Measurements from ENCODE around the gene TLE1.

Gene TLE1

GRCh38 chr9:81656004-81656403 is 33.3 kb downstream of the TLE1 start:
- Histone ChIP-seq H3K9me3 (ENCODE audit: control insufficient read depth, low read length) (no peaks in the 10 kb centered on the region), H3K79me1 (replicated peaks; ENCODE audit: low read length, poor library complexity, severe bottlenecking) (peaks cover 20% of the 10 kb centered on the region), H2BK12ac (ENCODE audit: low read length in 2 of 2) (no peak overlapping the region), H3K27me3 (ENCODE audit: control insufficient read depth in 1 of 2, insufficient read depth in 1 of 2, low read length in 2 of 2) (no peaks in the 10 kb centered on the region), H2AFZ (ENCODE audit: low read depth, low read length) (no peak overlapping the region), H3K36me3 (ENCODE audit: control insufficient read depth in 1 of 2, insufficient read depth in 2 of 2, low read depth in 1 of 2, low read length in 2 of 2) (peaks cover 0 to 25% of the 10 kb centered on the region in 2 experiments), H3K9ac (ENCODE audit: low read length) (no peak overlapping the region), H3K4me3 (ENCODE audit: insufficient read depth in 1 of 2, low read depth in 1 of 2, low read length in 2 of 2) (no peak overlapping the region), H2BK5ac (ENCODE audit: low read depth, low read length, poor library complexity, severe bottlenecking) (no peak overlapping the region), H4K91ac (ENCODE audit: low read length) (no peak overlapping the region), H2BK120ac (ENCODE audit: low read depth, low read length) (no peak overlapping the region), H3K4ac (ENCODE audit: low read depth in 1 of 2, low read length in 2 of 2) (no peak overlapping the region), H4K8ac (ENCODE audit: low read length) (no peak overlapping the region), H2BK15ac (ENCODE audit: low read depth, poor library complexity, severe bottlenecking) (no peak overlapping the region), H3K18ac (ENCODE audit: low read depth in 1 of 2, low read length in 2 of 2) (peak overlapping the region in 1 of 2 experiments; percentile 27), H3K23ac (ENCODE audit: low read length in 2 of 2) (no peak overlapping the region), H2AK5ac (ENCODE audit: low read length, severe bottlenecking) (no peak overlapping the region), H3K14ac (ENCODE audit: low read length in 2 of 2) (no peak overlapping the region), H3K4me1 (ENCODE audit: control insufficient read depth, insufficient read depth, low read depth, low read length) (no peaks in the 10 kb centered on the region), H3K27ac (ENCODE audit: low read length, poor library complexity, severe bottlenecking) (no peak overlapping the region), H3K4me2 (ENCODE audit: low read length, poor library complexity, severe bottlenecking) (no peak overlapping the region)
- DNase-seq: no peak
- no CpG with 5 or more reads among the region's 3 CpGs for WGBS

- no peak overlapping the region for H3K23ac ChIP-seq (ENCODE audit: low read length in 2 of 2)
- no peaks in the 10 kb centered on the region for H3K27me3 ChIP-seq (ENCODE audit: control insufficient read depth in 1 of 2, insufficient read depth in 1 of 2, low read length in 2 of 2)
- no peak overlapping the region for H2BK15ac ChIP-seq (ENCODE audit: low read depth, poor library complexity, severe bottlenecking)
- no peaks in the 10 kb centered on the region for H3K9me3 ChIP-seq (ENCODE audit: control insufficient read depth, low read length)
- H3K4me1 ChIP-seq (ENCODE audit: control insufficient read depth, insufficient read depth, low read depth, low read length): no peaks in the 10 kb centered on the region
- H3K14ac ChIP-seq (ENCODE audit: low read length in 2 of 2): no peak overlapping the region
- WGBS: 78% methylated on average over 3 of the region's 3 CpGs
- H2BK120ac ChIP-seq (ENCODE audit: low read depth, low read length): no peak overlapping the region
- no peak overlapping the region for H4K91ac ChIP-seq (ENCODE audit: low read length)
- no peak overlapping the region for H4K8ac ChIP-seq (ENCODE audit: low read length)
- peaks cover 3 to 47% of the 10 kb centered on the region in 2 experiments for H3K36me3 ChIP-seq (ENCODE audit: control insufficient read depth in 1 of 2, insufficient read depth in 2 of 2, low read depth in 1 of 2, low read length in 2 of 2)
- H3K18ac ChIP-seq (ENCODE audit: low read depth in 1 of 2, low read length in 2 of 2): no peak overlapping the region
- H2BK12ac ChIP-seq (ENCODE audit: low read length in 2 of 2): no peak overlapping the region
- no peak overlapping the region for H3K4me2 ChIP-seq (ENCODE audit: low read length, poor library complexity, severe bottlenecking)
- no peak overlapping the region for H2BK5ac ChIP-seq (ENCODE audit: low read depth, low read length, poor library complexity, severe bottlenecking)
- no peak overlapping the region for H3K9ac ChIP-seq (ENCODE audit: low read length)
- no peak overlapping the region for H2AK5ac ChIP-seq (ENCODE audit: low read length, severe bottlenecking)
- no peak for DNase-seq
- no peak overlapping the region for H3K27ac ChIP-seq (ENCODE audit: low read length, poor library complexity, severe bottlenecking)
- H3K4me3 ChIP-seq (ENCODE audit: insufficient read depth in 1 of 2, low read depth in 1 of 2, low read length in 2 of 2): no peak overlapping the region
- H3K79me1 ChIP-seq (replicated peaks; ENCODE audit: low read length, poor library complexity, severe bottlenecking): peaks cover 13% of the 10 kb centered on the region
- H3K4ac ChIP-seq (ENCODE audit: low read depth in 1 of 2, low read length in 2 of 2): no peak overlapping the region
- H2AFZ ChIP-seq (ENCODE audit: low read depth, low read length): no peak overlapping the region
Measured at GRCh38 chr9:81653240-81653639, 36.1 kb downstream of the TLE1 start.

GRCh38 chr9:81652058-81652687 is 37.2 kb downstream of the TLE1 start:
- Histone ChIP-seq H2BK120ac (ENCODE audit: low read depth, low read length) (no peak overlapping the region), H3K4me1 (ENCODE audit: control insufficient read depth, insufficient read depth, low read depth, low read length) (peaks cover 2% of the 10 kb centered on the region), H3K18ac (ENCODE audit: low read depth in 1 of 2, low read length in 2 of 2) (no peak overlapping the region), H3K9ac (ENCODE audit: low read length) (no peak overlapping the region), H3K23ac (ENCODE audit: low read length in 2 of 2) (no peak overlapping the region), H3K4me2 (ENCODE audit: low read length, poor library complexity, severe bottlenecking) (no peak overlapping the region), H3K4ac (ENCODE audit: low read depth in 1 of 2, low read length in 2 of 2) (no peak overlapping the region), H4K91ac (ENCODE audit: low read length) (no peak overlapping the region), H3K27ac (ENCODE audit: low read length, poor library complexity, severe bottlenecking) (no peak overlapping the region), H4K8ac (ENCODE audit: low read length) (no peak overlapping the region), H3K79me1 (replicated peaks; ENCODE audit: low read length, poor library complexity, severe bottlenecking) (peaks cover 16% of the 10 kb centered on the region), H3K27me3 (ENCODE audit: control insufficient read depth in 1 of 2, insufficient read depth in 1 of 2, low read length in 2 of 2) (no peaks in the 10 kb centered on the region), H2BK12ac (ENCODE audit: low read length in 2 of 2) (no peak overlapping the region), H3K36me3 (ENCODE audit: control insufficient read depth in 1 of 2, insufficient read depth in 2 of 2, low read depth in 1 of 2, low read length in 2 of 2) (peaks cover 3 to 52% of the 10 kb centered on the region in 2 experiments), H2BK15ac (ENCODE audit: low read depth, poor library complexity, severe bottlenecking) (no peak overlapping the region), H2BK5ac (ENCODE audit: low read depth, low read length, poor library complexity, severe bottlenecking) (no peak overlapping the region), H3K9me3 (ENCODE audit: control insufficient read depth, low read length) (no peaks in the 10 kb centered on the region), H2AFZ (ENCODE audit: low read depth, low read length) (no peak overlapping the region), H3K4me3 (ENCODE audit: insufficient read depth in 1 of 2, low read depth in 1 of 2, low read length in 2 of 2) (no peak overlapping the region), H2AK5ac (ENCODE audit: low read length, severe bottlenecking) (no peak overlapping the region), H3K14ac (ENCODE audit: low read length in 2 of 2) (no peak overlapping the region)
- 81% methylated on average over 5 of the region's 7 CpGs for WGBS
- DNase-seq: no peak

- no peak overlapping the region for H3K27ac ChIP-seq (ENCODE audit: low read length, poor library complexity, severe bottlenecking)
- peaks cover 11% of the 10 kb centered on the region for H3K79me1 ChIP-seq (replicated peaks; ENCODE audit: low read length, poor library complexity, severe bottlenecking)
- H2AFZ ChIP-seq (ENCODE audit: low read depth, low read length): no peak overlapping the region
- peaks cover 3 to 57% of the 10 kb centered on the region in 2 experiments for H3K36me3 ChIP-seq (ENCODE audit: control insufficient read depth in 1 of 2, insufficient read depth in 2 of 2, low read depth in 1 of 2, low read length in 2 of 2)
- H2BK120ac ChIP-seq (ENCODE audit: low read depth, low read length): no peak overlapping the region
- no peak overlapping the region for H3K23ac ChIP-seq (ENCODE audit: low read length in 2 of 2)
- H4K8ac ChIP-seq (ENCODE audit: low read length): no peak overlapping the region
- no peak overlapping the region for H3K9ac ChIP-seq (ENCODE audit: low read length)
- H3K4me2 ChIP-seq (ENCODE audit: low read length, poor library complexity, severe bottlenecking): no peak overlapping the region
- H2BK12ac ChIP-seq (ENCODE audit: low read length in 2 of 2): no peak overlapping the region
- WGBS: 96% methylated on average over 6 of the region's 8 CpGs
- H3K4ac ChIP-seq (ENCODE audit: low read depth in 1 of 2, low read length in 2 of 2): no peak overlapping the region
- no peak overlapping the region for H3K4me3 ChIP-seq (ENCODE audit: insufficient read depth in 1 of 2, low read depth in 1 of 2, low read length in 2 of 2)
- peaks cover 2% of the 10 kb centered on the region for H3K4me1 ChIP-seq (ENCODE audit: control insufficient read depth, insufficient read depth, low read depth, low read length)
- no peak overlapping the region for H3K18ac ChIP-seq (ENCODE audit: low read depth in 1 of 2, low read length in 2 of 2)
- H2AK5ac ChIP-seq (ENCODE audit: low read length, severe bottlenecking): no peak overlapping the region
- H3K14ac ChIP-seq (ENCODE audit: low read length in 2 of 2): no peak overlapping the region
- no peaks in the 10 kb centered on the region for H3K27me3 ChIP-seq (ENCODE audit: control insufficient read depth in 1 of 2, insufficient read depth in 1 of 2, low read length in 2 of 2)
- no peak for DNase-seq
- no peaks in the 10 kb centered on the region for H3K9me3 ChIP-seq (ENCODE audit: control insufficient read depth, low read length)
- H4K91ac ChIP-seq (ENCODE audit: low read length): no peak overlapping the region
- no peak overlapping the region for H2BK5ac ChIP-seq (ENCODE audit: low read depth, low read length, poor library complexity, severe bottlenecking)
- no peak overlapping the region for H2BK15ac ChIP-seq (ENCODE audit: low read depth, poor library complexity, severe bottlenecking)
Measured at GRCh38 chr9:81650586-81651515, 38.5 kb downstream of the TLE1 start.

Data from mesenchymal stem cell (in vitro differentiated cells and primary cell).